Measurements from ENCODE around the gene AGPAT3.

DNA sequence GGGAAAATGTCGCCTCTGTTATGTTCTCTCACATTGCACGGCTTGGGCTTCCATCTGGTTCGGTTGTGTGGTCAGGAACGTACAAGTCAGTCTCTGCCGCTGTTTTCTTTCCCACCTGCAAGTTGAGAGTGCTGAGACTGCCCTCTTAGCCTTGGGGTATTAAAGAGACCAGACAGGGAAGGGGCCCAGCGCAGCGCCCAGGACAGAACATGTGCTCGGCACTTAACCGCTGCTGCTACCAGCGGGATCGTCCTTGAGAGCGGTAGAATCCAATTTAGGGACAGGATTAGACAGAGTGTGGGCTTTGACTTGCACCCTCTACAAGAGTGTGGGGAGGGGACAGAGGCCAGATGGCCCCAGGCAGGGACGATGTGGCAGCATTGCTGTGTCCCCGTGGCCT is 17.7 kb upstream of the AGPAT3 start:
- TF ChIP-seq, protein P1, sequence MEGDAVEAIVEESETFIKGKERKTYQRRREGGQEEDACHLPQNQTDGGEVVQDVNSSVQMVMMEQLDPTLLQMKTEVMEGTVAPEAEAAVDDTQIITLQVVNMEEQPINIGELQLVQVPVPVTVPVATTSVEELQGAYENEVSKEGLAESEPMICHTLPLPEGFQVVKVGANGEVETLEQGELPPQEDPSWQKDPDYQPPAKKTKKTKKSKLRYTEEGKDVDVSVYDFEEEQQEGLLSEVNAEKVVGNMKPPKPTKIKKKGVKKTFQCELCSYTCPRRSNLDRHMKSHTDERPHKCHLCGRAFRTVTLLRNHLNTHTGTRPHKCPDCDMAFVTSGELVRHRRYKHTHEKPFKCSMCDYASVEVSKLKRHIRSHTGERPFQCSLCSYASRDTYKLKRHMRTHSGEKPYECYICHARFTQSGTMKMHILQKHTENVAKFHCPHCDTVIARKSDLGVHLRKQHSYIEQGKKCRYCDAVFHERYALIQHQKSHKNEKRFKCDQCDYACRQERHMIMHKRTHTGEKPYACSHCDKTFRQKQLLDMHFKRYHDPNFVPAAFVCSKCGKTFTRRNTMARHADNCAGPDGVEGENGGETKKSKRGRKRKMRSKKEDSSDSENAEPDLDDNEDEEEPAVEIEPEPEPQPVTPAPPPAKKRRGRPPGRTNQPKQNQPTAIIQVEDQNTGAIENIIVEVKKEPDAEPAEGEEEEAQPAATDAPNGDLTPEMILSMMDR (IDR thresholded peaks at IDR 0.05): no peak
- no peak for TF ChIP-seq POLR2A (IDR thresholded peaks at IDR 0.05)

Measured in prostate gland (tissue), 2 donors.